Stomach (tissue), 9 donors: ENCODE measurements around the gene RIC8A. TPM values are rescaled to one million over a fixed set of nuclear protein-coding genes. Genes with fewer than 3 reads are reported as not detected.
"Not testable (repeated sequence)": the region's sequence is repeated elsewhere in the genome, so short reads cannot be mapped to it uniquely, and the experiment has no call there.

Experiments used
- DNase-seq, 2 donors: peaks; one replicate each; pipeline versions ENCODE4 v3.0.0 to v3.0.0-alpha.2; 2013 to 2019
- H3K27ac ChIP-seq, 5 donors: fragments of 200-600 bp in 4 of 5; sonication (generic) in 4 of 5; one replicate each; pipeline ENCODE4 v1.5.1; 2013 to 2019; ENCODE audit warnings: mild to moderate bottlenecking in 1 of 5, moderate library complexity in 1 of 5
- H3K27me3 ChIP-seq, 3 donors: fragments of 200-600 bp; sonication (generic); one replicate each; pipeline ENCODE4 v1.5.1; 2017 to 2019; ENCODE audit warnings: mixed run types in 1 of 3
- H3K36me3 ChIP-seq, 4 donors: fragments of 200-600 bp; sonication (generic); 1 replicate in 3 of 4; 2 replicates in 1 of 4; pipeline ENCODE4 v1.5.1; 2016 to 2019
- H3K4me1 ChIP-seq, 4 donors: fragments of 200-600 bp; sonication (generic); one replicate each; pipeline ENCODE4 v1.5.1; 2016 to 2019
- H3K4me3 ChIP-seq, 4 donors: fragments of 200-600 bp; sonication (generic) in 3 of 4; one replicate each; pipeline ENCODE4 v1.5.1; 2016 to 2019; ENCODE audit warnings: mild to moderate bottlenecking in 1 of 4
- H3K9me3 ChIP-seq, 4 donors: fragments of 200-600 bp; sonication (generic); one replicate each; pipeline ENCODE4 v1.5.1; 2016 to 2019
- CTCF ChIP-seq, 7 experiments: fragments of 450-650 bp in 4 of 7; fragments of 200-600 bp in 3 of 7; sonication (generic) in 3 of 7; IDR thresholded peaks; one replicate each; pipeline ENCODE4 v1.5.1; 2016 to 2019; ENCODE audit warnings: antibody characterized with exemption in 7 of 7, control low read depth in 2 of 7, mild to moderate bottlenecking in 1 of 7
- EP300 ChIP-seq: sonication (generic); formaldehyde crosslinking; IDR thresholded peaks from one replicate; pipeline ENCODE4 v1.6.1; 2017; ENCODE audit warnings: antibody characterized with exemption
- POLR2A ChIP-seq, 4 donors: fragments of 450-650 bp; IDR thresholded peaks; one replicate each; pipeline ENCODE4 v1.6.1; 2016; ENCODE audit warnings: antibody characterized with exemption in 4 of 4, control low read depth in 2 of 4, mild to moderate bottlenecking in 1 of 4, moderate library complexity in 1 of 4
- POLR2AphosphoS5 ChIP-seq, 3 donors: sonication (generic); formaldehyde crosslinking; IDR thresholded peaks; one replicate each; pipeline ENCODE4 v1.6.1; 2016; ENCODE audit warnings: antibody characterized with exemption in 3 of 3
- WGBS, 5 donors: extraction: QIAGEN DNeasy Blood & Tissue Kit in 3 of 5; methylation state at CpG; one replicate each; pipeline versions ENCODE4 v1.1.5 to v1.1.7; 2013 to 2018; 5-methylcytosine and 5-hydroxymethylcytosine counted together
- intact Hi-C: fragments of 100-400 bp; cut with DNase I; formaldehyde crosslinking; loops from one replicate; pipeline ENCODE4 v1.15.1; 2023; ENCODE audit warnings: low total_unique reads
- polyA plus RNA-seq, 3 donors: library from polyadenylated mRNA; stranded (reverse); fragments of 200-250 nt; gene quantifications; one replicate each; pipeline ENCODE4 v1.2.3, GENCODE V29; 2013
- total RNA-seq, 5 donors: library from RNA; depleted of rRNA; stranded (reverse); fragments of >200 nt; gene quantifications; one replicate each; pipeline versions ENCODE4 v1.1.0 to v1.2.3, GENCODE V29; 2014 to 2016
- donor health status: healthy with polysubstance abuse.
- donor health status: Bipolar disorder and iron deficiency.
- donor health status: healthy.

The RIC8A gene
- total and polyA plus RNA-seq, 8 donors = 39.2 to 262 (median 63.9) TPM

- H3K27ac ChIP-seq, H3K9me3 ChIP-seq, H3K36me3 ChIP-seq, H3K4me1 ChIP-seq, intact Hi-C loops, DNase-seq, H3K4me3 ChIP-seq, H3K27me3 ChIP-seq: not testable (repeated sequence)
- WGBS, 5 donors = 40 to 64% (median 54%) methylated on average over 2 to 7 of the region's 8 CpGs
- TF ChIP-seq CTCF (IDR thresholded peaks at IDR 0.05) = peak in 4 of 7 experiments; percentile 15 to 38 (median 26)
These were observed 15.7 kb upstream of the RIC8A start for GRCh38 chr11:191490-192478.

DNA sequence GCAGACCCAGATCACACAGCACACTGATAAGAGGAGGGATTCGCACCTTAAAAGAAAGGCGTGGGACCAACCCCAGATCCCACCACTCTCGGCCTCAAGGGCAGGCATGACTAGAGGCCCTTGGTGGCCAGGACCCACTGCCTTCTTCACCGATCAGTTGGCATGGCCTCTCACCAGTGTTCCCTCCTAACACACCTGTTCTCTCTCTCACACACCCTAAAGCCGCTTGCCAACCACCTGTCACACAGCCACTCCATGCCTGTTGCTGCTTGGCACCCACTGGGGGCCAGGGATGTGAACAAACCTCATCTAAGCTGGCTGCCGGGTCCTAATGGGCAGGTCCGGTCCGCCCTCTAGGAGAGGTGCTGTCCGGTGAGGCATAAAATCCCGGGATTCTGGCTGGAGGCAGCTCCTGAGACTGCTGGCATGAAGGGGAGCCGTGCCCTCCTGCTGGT lies 14.8 kb upstream of the RIC8A start, which contains the start of gene SCGB1C1:
Gene SCGB1C1, plus strand, starts transcription at position 405 of the 455 bp plus-strand sequence. Its CDS starts 22 bp downstream, at position 427.
- H3K27me3 ChIP-seq, DNase-seq, intact Hi-C loops, H3K27ac ChIP-seq, H3K4me3 ChIP-seq, H3K4me1 ChIP-seq, H3K36me3 ChIP-seq, H3K9me3 ChIP-seq: not testable (repeated sequence)
- 70 to 81% (median 77%) methylated on average over 1 to 6 of the region's 11 CpGs; no CpG with 5 or more reads in 1 of the 5 donors for WGBS, 5 donors

GRCh38 chr11:193481-193880 lies 14.0 kb upstream of the RIC8A start:
- H3K9me3 ChIP-seq, intact Hi-C loops, H3K4me1 ChIP-seq, H3K36me3 ChIP-seq, H3K27me3 ChIP-seq, H3K4me3 ChIP-seq, H3K27ac ChIP-seq: not testable (repeated sequence)
- DNase-seq = peak in 1 of 2 donors; percentile 15
- 72 to 78% (median 75%) methylated on average over 4 to 5 of the region's 5 CpGs for WGBS, 5 donors

GRCh38 chr11:196786-197731 lies 10.4 kb upstream of the RIC8A start:
- 70 to 81% (median 78%) methylated on average over 4 to 23 of the region's 23 CpGs for WGBS, 5 donors
- Histone ChIP-seq H3K27ac (no peak overlapping the region), H3K9me3 (no peaks in the 10 kb centered on the region), H3K36me3 (peaks cover 5 to 24% (median 18%) of the 10 kb centered on the region in 4 donors), H3K4me1 (peaks cover 0 to 10% (median under 1%) of the 10 kb centered on the region in 4 donors), H3K4me3 (no peak overlapping the region), H3K27me3 (no peaks in the 10 kb centered on the region)
- DNase-seq = peak in 1 of 2 donors; percentile 24
- no peak for TF ChIP-seq CTCF (IDR thresholded peaks at IDR 0.05)
- no peak for TF ChIP-seq POLR2A (IDR thresholded peaks at IDR 0.05)
- no peak for TF ChIP-seq EP300
- no peak for TF ChIP-seq POLR2AphosphoS5 (IDR thresholded peaks at IDR 0.05)
- intact Hi-C loops = no loop called here

DNA sequence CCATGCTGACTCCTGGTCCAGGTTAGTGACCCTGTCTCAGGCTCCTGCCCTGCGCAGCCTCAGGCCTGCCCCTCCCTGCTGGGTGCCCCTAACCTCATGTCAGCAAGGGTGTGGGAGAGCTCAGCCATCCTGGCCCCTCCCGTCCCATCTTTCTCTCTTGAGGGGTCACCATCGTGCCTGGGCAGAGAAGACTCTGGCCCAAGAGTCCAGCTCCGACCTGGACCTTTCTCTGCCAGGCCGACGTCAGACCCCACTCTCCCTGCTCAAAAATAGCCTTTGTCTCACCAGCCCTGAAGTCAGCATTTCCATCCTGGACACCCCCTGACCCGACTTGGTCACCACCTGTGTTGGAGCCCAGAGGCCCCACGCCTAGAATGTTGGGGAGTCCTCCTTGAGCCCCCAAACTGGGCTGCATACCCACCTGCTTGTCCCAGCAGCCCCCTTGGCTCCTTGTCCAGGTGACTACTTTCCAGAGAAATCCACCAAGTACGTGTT lies 9.7 kb upstream of the RIC8A start:
- Histone ChIP-seq H3K9me3 (no peaks in the 10 kb centered on the region), H3K4me1 (peaks cover 0 to 17% (median 4%) of the 10 kb centered on the region in 4 donors), H3K27me3 (no peaks in the 10 kb centered on the region), H3K4me3 (no peak overlapping the region), H3K27ac (no peak overlapping the region), H3K36me3 (peaks cover 5 to 30% (median 25%) of the 10 kb centered on the region in 4 donors)
- TF ChIP-seq POLR2AphosphoS5 (IDR thresholded peaks at IDR 0.05) (no peak), POLR2A (IDR thresholded peaks at IDR 0.05) (no peak), EP300 (no peak), CTCF (IDR thresholded peaks at IDR 0.05) (no peak)
- intact Hi-C loops = no loop called here
- peak in 1 of 2 donors; percentile 17 for DNase-seq
- 73 to 83% (median 81%) methylated on average over 2 to 9 of the region's 9 CpGs for WGBS, 5 donors
